Measurements from ENCODE around the gene HBEGF. TPM values are rescaled to one million over a fixed set of nuclear protein-coding genes. Genes with fewer than 3 reads are reported as not detected.

HBEGF gene
- total RNA-seq, result 26.7 and 28.3 TPM in 2 replicates

GRCh38 chr5:140346348-140347221 lies at the start of gene HBEGF:
HBEGF (minus strand) TSS chr5:140346603; CDS start chr5:140346328, 275 bp downstream.

GRCh38 chr5:140360101-140360500 lies 13.7 kb upstream of the HBEGF start, which contains the start of gene SLC4A9:
SLC4A9 (plus strand) TSS chr5:140360194; CDS start chr5:140360237, 43 bp downstream.

GRCh38 chr5:140302786-140303639 lies 43.4 kb downstream of the HBEGF start, which contains the start of gene PFDN1:
PFDN1 (minus strand) TSS chr5:140303101; CDS start chr5:140303073, 28 bp downstream.

Other genes with a start within 250 kb of the HBEGF start
- 5.7 and 18.7 TPM in 2 replicates for gene PURA, start 232.5 kb downstream of the HBEGF start, total RNA-seq
- gene IGIP, start 220.7 kb downstream of the HBEGF start, total RNA-seq, result 2.4 and 6.0 TPM in 2 replicates
- 7.2 and 14.9 TPM in 2 replicates for gene CYSTM1, start 171.4 kb downstream of the HBEGF start, total RNA-seq
- gene PFDN1, start 43.5 kb downstream of the HBEGF start, total RNA-seq, result 48.6 and 62.2 TPM in 2 replicates
- under 0.01 and 0.19 TPM in 2 replicates for gene SLC4A9, start 13.6 kb upstream of the HBEGF start, total RNA-seq
- gene ANKHD1, start 55.2 kb upstream of the HBEGF start, total RNA-seq, result 46.1 and 120 TPM in 2 replicates
- gene EIF4EBP3, start 201.1 kb upstream of the HBEGF start, total RNA-seq, result 0.44 and 1.6 TPM in 2 replicates
- gene SRA1, start 210.9 kb upstream of the HBEGF start, total RNA-seq, result 15.4 and 17.1 TPM in 2 replicates
- 5.0 and 16.0 TPM in 2 replicates for gene APBB3, start 218.0 kb upstream of the HBEGF start, total RNA-seq
- gene SLC35A4, start 218.2 kb upstream of the HBEGF start, total RNA-seq, result 11.3 and 45.3 TPM in 2 replicates